ENCODE measurements around the gene KRTAP5-9. TPM values are rescaled to one million over a fixed set of nuclear protein-coding genes. Genes with fewer than 3 reads are reported as not detected.
"Not testable (repeated sequence)": the region's sequence is repeated elsewhere in the genome, so short reads cannot be mapped to it uniquely, and the experiment has no call there.

The KRTAP5-9 gene
- total and polyA plus RNA-seq, 7 donors, result 0.05 to 0.09 TPM; not detected in 5

DNA sequence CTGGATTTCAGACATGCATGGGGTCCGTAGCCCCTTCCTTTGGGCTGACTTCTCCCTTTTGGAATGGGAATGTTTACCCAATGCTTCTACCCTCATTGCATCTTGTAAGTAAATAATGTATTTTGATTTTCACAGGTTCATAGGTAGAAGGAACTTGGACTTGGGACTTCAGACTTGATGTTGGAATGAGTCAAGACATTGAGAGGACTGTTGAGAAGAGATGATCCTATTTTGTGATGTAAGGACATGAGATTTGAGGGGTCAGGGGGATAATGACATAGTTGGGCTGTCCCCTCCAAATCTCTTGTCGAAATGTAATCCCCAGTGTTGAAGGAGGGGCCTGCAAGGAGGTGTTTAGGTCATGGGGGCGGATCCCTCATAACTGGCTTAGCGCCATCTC lies 16.2 kb downstream of the KRTAP5-9 start:
- intact Hi-C loops (cut with DNase I), result no loop called here

GRCh38 chr11:71565263-71565662 lies 17.0 kb downstream of the KRTAP5-9 start, which contains the start of gene KRTAP5-10:
Gene KRTAP5-10, plus strand, starts transcription at chr11:71565563. Its CDS starts 25 bp downstream, at chr11:71565588.
- H3K27me3 ChIP-seq (ENCODE audit: insufficient read depth in 3 of 3, low read length in 2 of 3), result peaks cover 0 to 20% (median 3%) of the 10 kb centered on the region in 3 donors
- intact Hi-C loops (cut with DNase I), result no loop called here
- 56 to 66% (median 59%) methylated on average over 5 of the region's 5 CpGs for WGBS, 3 donors
- no peaks in the 10 kb centered on the region for H3K4me1 ChIP-seq
- H3K27ac ChIP-seq, result no peak within 1 kb of the TSS
- no peaks in the 10 kb centered on the region for H3K9me3 ChIP-seq
- no peak for DNase-seq
- H3K4me3 ChIP-seq, result no peak within 1 kb of the TSS
- no peak for ATAC-seq
- TF ChIP-seq, protein P1, sequence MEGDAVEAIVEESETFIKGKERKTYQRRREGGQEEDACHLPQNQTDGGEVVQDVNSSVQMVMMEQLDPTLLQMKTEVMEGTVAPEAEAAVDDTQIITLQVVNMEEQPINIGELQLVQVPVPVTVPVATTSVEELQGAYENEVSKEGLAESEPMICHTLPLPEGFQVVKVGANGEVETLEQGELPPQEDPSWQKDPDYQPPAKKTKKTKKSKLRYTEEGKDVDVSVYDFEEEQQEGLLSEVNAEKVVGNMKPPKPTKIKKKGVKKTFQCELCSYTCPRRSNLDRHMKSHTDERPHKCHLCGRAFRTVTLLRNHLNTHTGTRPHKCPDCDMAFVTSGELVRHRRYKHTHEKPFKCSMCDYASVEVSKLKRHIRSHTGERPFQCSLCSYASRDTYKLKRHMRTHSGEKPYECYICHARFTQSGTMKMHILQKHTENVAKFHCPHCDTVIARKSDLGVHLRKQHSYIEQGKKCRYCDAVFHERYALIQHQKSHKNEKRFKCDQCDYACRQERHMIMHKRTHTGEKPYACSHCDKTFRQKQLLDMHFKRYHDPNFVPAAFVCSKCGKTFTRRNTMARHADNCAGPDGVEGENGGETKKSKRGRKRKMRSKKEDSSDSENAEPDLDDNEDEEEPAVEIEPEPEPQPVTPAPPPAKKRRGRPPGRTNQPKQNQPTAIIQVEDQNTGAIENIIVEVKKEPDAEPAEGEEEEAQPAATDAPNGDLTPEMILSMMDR (IDR thresholded peaks at IDR 0.05), result no peak
- H3K36me3 ChIP-seq (ENCODE audit: insufficient read depth in 1 of 2, low read depth in 1 of 2), result no peaks in the 10 kb centered on the region

More for the DNA sequence above, 16.2 kb downstream of the KRTAP5-9 start:
- ATAC-seq (no peak), DNase-seq (no peak)
- no peaks in the 10 kb centered on the region for H3K9me3 ChIP-seq
- H3K4me3 ChIP-seq, result no peak overlapping the region
- H3K36me3 ChIP-seq (ENCODE audit: insufficient read depth in 1 of 2, low read depth in 1 of 2), result no peaks in the 10 kb centered on the region
- whole genome bisulfite sequencing, 3 donors, result 82 to 84% (median 83%) methylated on average over 4 of the region's 4 CpGs
- TF ChIP-seq, protein P1 (IDR thresholded peaks at IDR 0.05), result no peak
- H3K4me1 ChIP-seq, result no peaks in the 10 kb centered on the region
- H3K27me3 ChIP-seq (ENCODE audit: insufficient read depth in 3 of 3, low read length in 2 of 3), result peaks cover 0 to 20% (median 3%) of the 10 kb centered on the region in 3 donors
- no peak overlapping the region for H3K27ac ChIP-seq

GRCh38 chr11:71566081-71566620 lies 17.9 kb downstream of the KRTAP5-9 start:
- no peak for ATAC-seq
- Histone ChIP-seq H3K4me1 (no peaks in the 10 kb centered on the region), H3K36me3 (ENCODE audit: insufficient read depth in 1 of 2, low read depth in 1 of 2) (no peaks in the 10 kb centered on the region), H3K27me3 (ENCODE audit: insufficient read depth in 3 of 3, low read length in 2 of 3) (peaks cover 0 to 20% (median 3%) of the 10 kb centered on the region in 3 donors), H3K4me3 (no peak overlapping the region), H3K9me3 (no peaks in the 10 kb centered on the region), H3K27ac (no peak overlapping the region)
- TF ChIP-seq, protein P1 (IDR thresholded peaks at IDR 0.05), result no peak
- DNase-seq, result no peak
- intact Hi-C loops (cut with DNase I), result no loop called here
- WGBS, 3 donors, result 64 to 75% (median 65%) methylated on average over 10 of the region's 10 CpGs

DNA sequence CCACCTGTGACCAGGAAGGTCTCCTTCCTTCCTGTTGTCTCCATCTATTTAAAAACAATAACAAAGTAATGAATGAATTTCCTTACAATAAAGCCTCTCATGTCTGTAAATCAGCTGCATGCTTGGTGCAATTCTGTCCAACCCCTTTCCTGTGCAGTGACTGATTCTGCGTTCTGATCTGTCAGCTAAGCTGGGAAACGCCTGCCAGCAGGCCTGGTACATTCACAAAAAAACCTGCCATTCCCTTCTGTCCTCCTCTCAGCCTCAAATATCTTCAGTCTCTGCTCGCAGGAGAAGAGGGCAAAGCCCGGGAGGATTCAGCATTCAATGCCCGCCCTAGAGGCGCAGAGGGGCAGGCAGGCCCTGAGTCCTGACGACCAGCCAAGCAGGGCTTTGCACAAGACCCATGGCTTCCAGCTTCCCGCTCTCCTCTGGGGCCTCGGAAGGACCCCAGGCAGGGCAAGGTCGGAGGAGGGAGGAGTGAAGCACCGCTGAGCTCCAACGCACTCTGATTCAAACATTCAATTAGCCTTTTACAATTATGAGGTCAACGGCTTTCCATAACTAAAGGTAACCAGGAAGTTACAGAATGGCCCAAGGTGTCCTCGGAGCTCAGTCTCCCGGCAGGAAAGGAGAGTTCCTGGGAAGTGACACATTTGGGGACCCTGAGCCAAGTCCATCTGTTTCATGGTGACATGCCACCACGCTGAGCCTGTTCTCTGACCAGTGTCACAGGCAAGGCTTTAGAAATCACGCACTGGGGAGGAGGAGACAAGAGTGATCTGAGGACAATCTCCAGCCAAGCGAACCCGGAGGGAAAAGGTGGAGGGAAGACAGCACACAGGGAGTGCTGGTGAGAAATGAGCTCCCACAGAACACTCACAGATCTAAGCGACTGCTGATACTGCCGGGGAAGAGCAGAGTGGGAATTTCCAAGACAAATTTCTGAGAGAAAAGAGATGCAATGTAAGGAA lies 18.7 kb downstream of the KRTAP5-9 start:
- ATAC-seq; intact Hi-C loops (cut with DNase I); DNase-seq; H3K4me3 ChIP-seq; H3K36me3 ChIP-seq (ENCODE audit: insufficient read depth in 1 of 2, low read depth in 1 of 2); H3K4me1 ChIP-seq; H3K27ac ChIP-seq; H3K9me3 ChIP-seq: not testable (repeated sequence)
- peaks cover 0 to 20% (median 3%) of the 10 kb centered on the region in 3 donors for H3K27me3 ChIP-seq (ENCODE audit: insufficient read depth in 3 of 3, low read length in 2 of 3)
- 58 to 72% (median 69%) methylated on average over 17 to 19 of the region's 21 CpGs for WGBS, 3 donors

- H3K27me3 ChIP-seq (ENCODE audit: insufficient read depth in 3 of 3, low read length in 2 of 3), result peaks cover 0 to 20% (median 3%) of the 10 kb centered on the region in 3 donors
- not testable (repeated sequence) for DNase-seq, H3K4me3 ChIP-seq
These were observed 19.4 kb downstream of the KRTAP5-9 start for GRCh38 chr11:71567633-71568032.

More at GRCh38 chr11:71567633-71568032, 19.4 kb downstream of the KRTAP5-9 start:
- 74 to 84% (median 83%) methylated on average over 8 of the region's 8 CpGs for WGBS, 3 donors
- H3K9me3 ChIP-seq; H3K4me1 ChIP-seq; ATAC-seq; intact Hi-C loops (cut with DNase I); H3K36me3 ChIP-seq (ENCODE audit: insufficient read depth in 1 of 2, low read depth in 1 of 2); H3K27ac ChIP-seq: not testable (repeated sequence)
